ENCODE measurements around the gene GPC5. TPM values are rescaled to one million over a fixed set of nuclear protein-coding genes. Genes with fewer than 3 reads are reported as not detected.
A peak's percentile ranks its signal among the peaks of the same experiment; 100 is the strongest.

The GPC5 gene
- total and polyA plus RNA-seq, 2 of the 13 experiments (the other 11 are each of a cell fraction or from before 2014, with no cell fraction given) = 0.02 to 0.07 TPM

GRCh38 chr13:91361755-91362271 lies 36.6 kb upstream of the GPC5 start (continued):
- no peak for TF ChIP-seq ARID2 (CRISPR knock-in tag; IDR thresholded peaks at IDR 0.05; ENCODE audit: borderline replicate concordance)
- TF ChIP-seq HMGXB3 (CRISPR knock-in tag; IDR thresholded peaks at IDR 0.05; ENCODE audit: borderline replicate concordance) = no peak
- no peak for TF ChIP-seq ZBTB2 (CRISPR knock-in tag; IDR thresholded peaks at IDR 0.05; ENCODE audit: low read depth)
- TF ChIP-seq ZNF343 (CRISPR knock-in tag; IDR thresholded peaks at IDR 0.05) = 0 out of 2 replicates have a peak, but pooled peaks have one; percentile 23
- no peak for TF ChIP-seq MXI1 (IDR thresholded peaks at IDR 0.05; ENCODE audit: borderline replicate concordance, low read depth, low read length)
- no peak for TF ChIP-seq NR2F2 (IDR thresholded peaks at IDR 0.05; ENCODE audit: borderline replicate concordance, low read depth)
- TF ChIP-seq ZSCAN21 (CRISPR knock-in tag; IDR thresholded peaks at IDR 0.05; ENCODE audit: borderline replicate concordance) = no peak
- no peak for TF ChIP-seq RNF2 (conservative IDR thresholded peaks at IDR 0.05; ENCODE audit: low read depth)
- TF ChIP-seq ZNF446 (CRISPR knock-in tag; IDR thresholded peaks at IDR 0.05) = no peak
- TF ChIP-seq HOXA3 (CRISPR knock-in tag; IDR thresholded peaks at IDR 0.05) = no peak
- peak; percentile 27; the same call in 1 of the 2 replicates for TF ChIP-seq ATF7 (IDR thresholded peaks at IDR 0.05)
- TF ChIP-seq ATF7 (CRISPR knock-in tag; IDR thresholded peaks at IDR 0.05) = no peak
- TF ChIP-seq ZNF724P (CRISPR knock-in tag; IDR thresholded peaks at IDR 0.05; ENCODE audit: borderline replicate concordance) = no peak
- TF ChIP-seq ZNF660 (CRISPR knock-in tag; IDR thresholded peaks at IDR 0.05; ENCODE audit: borderline replicate concordance, low read depth) = no peak
- no peak for TF ChIP-seq HINFP (CRISPR knock-in tag; IDR thresholded peaks at IDR 0.05; ENCODE audit: low read depth)
- no peak for TF ChIP-seq ZNF207 (IDR thresholded peaks at IDR 0.05; ENCODE audit: borderline replicate concordance)
- TF ChIP-seq SAFB2 (CRISPR knock-in tag; IDR thresholded peaks at IDR 0.05; ENCODE audit: borderline replicate concordance, low read depth) = no peak
- TF ChIP-seq RXRB (CRISPR knock-in tag; IDR thresholded peaks at IDR 0.05; ENCODE audit: borderline replicate concordance) = peak; percentile 86
- TF ChIP-seq TCF12 (IDR thresholded peaks at IDR 0.05) = no peak
- no peak for TF ChIP-seq TCF12 (CRISPR knock-in tag; IDR thresholded peaks at IDR 0.05)
- no peak for TF ChIP-seq ZUFSP (CRISPR knock-in tag; IDR thresholded peaks at IDR 0.05; ENCODE audit: borderline replicate concordance)
- TF ChIP-seq LBX2 (CRISPR knock-in tag; IDR thresholded peaks at IDR 0.05; ENCODE audit: borderline replicate concordance) = no peak

Data from HepG2 (cell line).